Measurements from ENCODE around the gene BPIFB2. TPM values are rescaled to one million over a fixed set of nuclear protein-coding genes. Genes with fewer than 3 reads are reported as not detected.

The BPIFB2 gene
- polyA plus RNA-seq, 1 donor (not counting 4 experiments of a cell fraction or from before 2014, with no cell fraction given), result not detected

DNA sequence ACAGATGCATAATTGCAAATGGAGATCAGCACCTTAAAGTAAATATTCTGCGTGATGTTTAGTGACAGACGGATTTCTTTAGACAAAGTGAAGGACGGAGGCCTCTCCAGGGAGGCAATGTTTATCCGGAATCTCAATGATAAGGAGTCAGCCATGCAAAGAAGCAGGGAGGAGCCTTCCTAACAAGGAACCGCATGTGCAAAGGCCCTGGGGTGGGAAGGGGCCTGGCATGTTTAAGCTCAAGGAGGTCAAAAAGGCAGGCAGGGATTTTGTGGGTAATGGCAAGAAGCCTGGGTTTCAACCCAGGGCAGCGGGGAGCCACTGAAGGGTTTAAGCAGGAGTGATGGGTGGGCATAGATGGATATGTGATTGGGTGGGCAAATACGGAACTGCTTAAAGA is 46.9 kb downstream of the BPIFB2 start:
- Histone ChIP-seq H2AFZ (ENCODE audit: control insufficient read depth, low read length) (no peak overlapping the region), H3K27me3 (ENCODE audit: control insufficient read depth, extremely low read depth, insufficient read depth, low read length) (no peaks in the 10 kb centered on the region), H3K9me1 (ENCODE audit: control insufficient read depth, extremely low read depth, insufficient read depth, low read length) (no peaks in the 10 kb centered on the region), H3K36me3 (ENCODE audit: control insufficient read depth in 2 of 2, extremely low read depth in 1 of 2, insufficient read depth in 2 of 2, low read length in 2 of 2) (no peaks in the 10 kb centered on the region), H3K4me1 (ENCODE audit: control insufficient read depth, extremely low read depth, insufficient read depth, low read length) (no peaks in the 10 kb centered on the region), H3K79me2 (ENCODE audit: control insufficient read depth, insufficient read depth, low read length) (no peaks in the 10 kb centered on the region), H3K4me2 (ENCODE audit: control insufficient read depth, extremely low read depth, insufficient read depth, low read depth, low read length) (no peak overlapping the region), H3K9ac (ENCODE audit: control insufficient read depth, extremely low read depth, insufficient read depth, low read length) (no peak overlapping the region), H4K20me1 (ENCODE audit: control insufficient read depth, extremely low read depth, insufficient read depth, low read length) (no peaks in the 10 kb centered on the region), H3K9me3 (ENCODE audit: control insufficient read depth, low read depth, low read length) (no peaks in the 10 kb centered on the region), H3K4me3 (ENCODE audit: control insufficient read depth in 2 of 3, extremely low read depth in 1 of 3, insufficient read depth in 2 of 3, low read depth in 1 of 3, low read length in 3 of 3) (no peak overlapping the region), H3K27ac (ENCODE audit: control insufficient read depth, insufficient read depth, low read length) (no peak overlapping the region)
- dilution Hi-C loops (cut with MboI; ENCODE audit: extremely low pct_ligation_motif_present, low sequenced_read_pairs), result no loop called here
- DNase-seq (ENCODE audit: low read depth, low spot score) (no peak), FAIRE-seq (no peak)
- no peak for TF ChIP-seq EZH2 (IDR thresholded peaks at IDR 0.05; ENCODE audit: low read length)
- TF ChIP-seq, protein P1, sequence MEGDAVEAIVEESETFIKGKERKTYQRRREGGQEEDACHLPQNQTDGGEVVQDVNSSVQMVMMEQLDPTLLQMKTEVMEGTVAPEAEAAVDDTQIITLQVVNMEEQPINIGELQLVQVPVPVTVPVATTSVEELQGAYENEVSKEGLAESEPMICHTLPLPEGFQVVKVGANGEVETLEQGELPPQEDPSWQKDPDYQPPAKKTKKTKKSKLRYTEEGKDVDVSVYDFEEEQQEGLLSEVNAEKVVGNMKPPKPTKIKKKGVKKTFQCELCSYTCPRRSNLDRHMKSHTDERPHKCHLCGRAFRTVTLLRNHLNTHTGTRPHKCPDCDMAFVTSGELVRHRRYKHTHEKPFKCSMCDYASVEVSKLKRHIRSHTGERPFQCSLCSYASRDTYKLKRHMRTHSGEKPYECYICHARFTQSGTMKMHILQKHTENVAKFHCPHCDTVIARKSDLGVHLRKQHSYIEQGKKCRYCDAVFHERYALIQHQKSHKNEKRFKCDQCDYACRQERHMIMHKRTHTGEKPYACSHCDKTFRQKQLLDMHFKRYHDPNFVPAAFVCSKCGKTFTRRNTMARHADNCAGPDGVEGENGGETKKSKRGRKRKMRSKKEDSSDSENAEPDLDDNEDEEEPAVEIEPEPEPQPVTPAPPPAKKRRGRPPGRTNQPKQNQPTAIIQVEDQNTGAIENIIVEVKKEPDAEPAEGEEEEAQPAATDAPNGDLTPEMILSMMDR (optimal IDR thresholded peaks at IDR 0.05 in 1 of 3, IDR thresholded peaks at IDR 0.05 in 1 of 3, conservative IDR thresholded peaks at IDR 0.05 in 1 of 3; ENCODE audit: extremely low read depth in 1 of 3, insufficient read depth in 2 of 3, low read length in 3 of 3), result no peak

DNA sequence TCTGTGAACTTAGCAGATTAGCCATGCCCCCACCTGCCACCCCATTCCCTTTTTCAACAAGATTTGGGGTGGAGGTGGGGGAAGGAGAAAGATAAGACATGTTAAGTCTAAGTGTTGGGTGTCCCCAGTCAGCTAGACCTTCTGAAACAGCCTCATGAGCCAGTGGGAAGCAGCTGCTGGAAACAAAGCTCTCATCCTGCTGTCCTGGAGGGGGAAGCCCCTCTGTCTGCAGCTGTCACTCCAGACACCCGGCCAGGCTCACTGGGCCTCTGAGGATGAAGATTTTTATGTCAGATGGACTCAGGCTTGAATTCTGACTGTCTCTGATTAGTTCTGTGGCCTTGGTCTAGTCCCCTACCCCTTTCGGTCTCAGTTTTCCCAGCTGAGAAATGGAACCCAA is 47.3 kb downstream of the BPIFB2 start:
- TF ChIP-seq, protein P1 (optimal IDR thresholded peaks at IDR 0.05 in 1 of 3, IDR thresholded peaks at IDR 0.05 in 1 of 3, conservative IDR thresholded peaks at IDR 0.05 in 1 of 3; ENCODE audit: extremely low read depth in 1 of 3, insufficient read depth in 2 of 3, low read length in 3 of 3), result no peak
- TF ChIP-seq EZH2 (IDR thresholded peaks at IDR 0.05; ENCODE audit: low read length), result no peak
- DNase-seq (ENCODE audit: low read depth, low spot score) (no peak), FAIRE-seq (no peak)
- Histone ChIP-seq H3K4me1 (ENCODE audit: control insufficient read depth, extremely low read depth, insufficient read depth, low read length) (no peaks in the 10 kb centered on the region), H2AFZ (ENCODE audit: control insufficient read depth, low read length) (no peak overlapping the region), H3K36me3 (ENCODE audit: control insufficient read depth in 2 of 2, extremely low read depth in 1 of 2, insufficient read depth in 2 of 2, low read length in 2 of 2) (no peaks in the 10 kb centered on the region), H3K27me3 (ENCODE audit: control insufficient read depth, extremely low read depth, insufficient read depth, low read length) (no peaks in the 10 kb centered on the region), H3K27ac (ENCODE audit: control insufficient read depth, insufficient read depth, low read length) (no peak overlapping the region), H3K9me3 (ENCODE audit: control insufficient read depth, low read depth, low read length) (no peaks in the 10 kb centered on the region), H3K4me2 (ENCODE audit: control insufficient read depth, extremely low read depth, insufficient read depth, low read depth, low read length) (no peak overlapping the region), H3K9ac (ENCODE audit: control insufficient read depth, extremely low read depth, insufficient read depth, low read length) (no peak overlapping the region), H3K79me2 (ENCODE audit: control insufficient read depth, insufficient read depth, low read length) (no peaks in the 10 kb centered on the region), H4K20me1 (ENCODE audit: control insufficient read depth, extremely low read depth, insufficient read depth, low read length) (no peaks in the 10 kb centered on the region), H3K9me1 (ENCODE audit: control insufficient read depth, extremely low read depth, insufficient read depth, low read length) (no peaks in the 10 kb centered on the region), H3K4me3 (ENCODE audit: control insufficient read depth in 2 of 3, extremely low read depth in 1 of 3, insufficient read depth in 2 of 3, low read depth in 1 of 3, low read length in 3 of 3) (no peak overlapping the region)
- dilution Hi-C loops (cut with MboI; ENCODE audit: extremely low pct_ligation_motif_present, low sequenced_read_pairs), result no loop called here

All from keratinocyte (primary cell).